ENCODE measurements around the gene MAP3K2. TPM values are rescaled to one million over a fixed set of nuclear protein-coding genes. Genes with fewer than 3 reads are reported as not detected.

MAP3K2 gene
- 10 to 100 TPM; 38.5 to 44.2 (median 40.1) TPM for total RNA-seq (2021; fragmentation: NEBNext Ultra II Directional; extraction: Animal tissue kit (Norgen Biotek cat#: 25700))
- long read RNA-seq, partial matches to known transcripts, result 2 of 16 reads
- long read RNA-seq, other reads (novel, unspliced or antisense), result 14 of 16 reads

- DNase-seq, result peak; percentile 77
- Mint-ChIP-seq H3K36me3 (ENCODE audit: low read depth) (no peaks in the 10 kb centered on the region; the same call in 1 of the 2 replicates), H3K27ac (peak within 1 kb of the TSS; percentile 92), H3K27me3 (ENCODE audit: insufficient read depth) (peaks cover 3% of the 10 kb centered on the region), H3K4me3 (peak within 1 kb of the TSS; percentile 94), H3K9me3 (no peaks in the 10 kb centered on the region), H3K4me1 (ENCODE audit: low read depth) (peaks cover 57% of the 10 kb centered on the region)
- TF ChIP-seq, protein P1, sequence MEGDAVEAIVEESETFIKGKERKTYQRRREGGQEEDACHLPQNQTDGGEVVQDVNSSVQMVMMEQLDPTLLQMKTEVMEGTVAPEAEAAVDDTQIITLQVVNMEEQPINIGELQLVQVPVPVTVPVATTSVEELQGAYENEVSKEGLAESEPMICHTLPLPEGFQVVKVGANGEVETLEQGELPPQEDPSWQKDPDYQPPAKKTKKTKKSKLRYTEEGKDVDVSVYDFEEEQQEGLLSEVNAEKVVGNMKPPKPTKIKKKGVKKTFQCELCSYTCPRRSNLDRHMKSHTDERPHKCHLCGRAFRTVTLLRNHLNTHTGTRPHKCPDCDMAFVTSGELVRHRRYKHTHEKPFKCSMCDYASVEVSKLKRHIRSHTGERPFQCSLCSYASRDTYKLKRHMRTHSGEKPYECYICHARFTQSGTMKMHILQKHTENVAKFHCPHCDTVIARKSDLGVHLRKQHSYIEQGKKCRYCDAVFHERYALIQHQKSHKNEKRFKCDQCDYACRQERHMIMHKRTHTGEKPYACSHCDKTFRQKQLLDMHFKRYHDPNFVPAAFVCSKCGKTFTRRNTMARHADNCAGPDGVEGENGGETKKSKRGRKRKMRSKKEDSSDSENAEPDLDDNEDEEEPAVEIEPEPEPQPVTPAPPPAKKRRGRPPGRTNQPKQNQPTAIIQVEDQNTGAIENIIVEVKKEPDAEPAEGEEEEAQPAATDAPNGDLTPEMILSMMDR (IDR thresholded peaks at IDR 0.05), result no peak
These were observed at the start of gene MAP3K2 for GRCh38 chr2:127387655-127388422. Gene MAP3K2 (minus strand): TSS chr2:127387975. CDS start chr2:127343129, 44,846 bp downstream.

DNA sequence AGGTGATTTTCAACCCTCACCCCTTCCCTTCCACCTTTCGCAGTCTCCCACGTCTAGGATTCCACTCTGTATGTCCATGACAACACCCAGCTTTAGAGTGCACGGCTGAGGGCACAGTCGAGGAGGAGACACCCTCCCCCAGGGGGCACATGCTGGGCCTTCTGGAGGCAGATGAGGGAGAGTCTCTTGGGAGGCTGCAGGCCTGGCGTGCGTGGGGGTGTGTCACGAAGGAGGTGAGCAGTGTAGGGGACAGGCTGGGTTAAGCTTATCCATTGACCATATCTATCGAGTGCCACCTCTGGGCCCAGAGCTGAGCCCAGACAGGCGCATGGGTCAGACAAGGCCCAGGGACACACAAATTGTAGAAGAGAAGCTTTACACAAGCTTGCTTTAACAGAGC lies 49.3 kb upstream of the MAP3K2 start:
- H3K9me3 Mint-ChIP-seq, result peaks cover 10% of the 10 kb centered on the region; the same call in 1 of the 2 replicates
- H3K4me3 Mint-ChIP-seq, result no peak overlapping the region
- no peak overlapping the region for H3K27ac Mint-ChIP-seq
- TF ChIP-seq, protein P1 (IDR thresholded peaks at IDR 0.05), result no peak
- no peaks in the 10 kb centered on the region for H3K4me1 Mint-ChIP-seq (ENCODE audit: low read depth)
- peaks cover 8% of the 10 kb centered on the region for H3K36me3 Mint-ChIP-seq (ENCODE audit: low read depth)
- DNase-seq, result no peak
- peaks cover 2% of the 10 kb centered on the region for H3K27me3 Mint-ChIP-seq (ENCODE audit: insufficient read depth)

- no peaks in the 10 kb centered on the region for H3K4me1 Mint-ChIP-seq (ENCODE audit: low read depth)
- no peak overlapping the region for H3K4me3 Mint-ChIP-seq
- H3K36me3 Mint-ChIP-seq (ENCODE audit: low read depth), result no peaks in the 10 kb centered on the region
These were observed 46.7 kb upstream of the MAP3K2 start for GRCh38 chr2:127434515-127434914.

DNA sequence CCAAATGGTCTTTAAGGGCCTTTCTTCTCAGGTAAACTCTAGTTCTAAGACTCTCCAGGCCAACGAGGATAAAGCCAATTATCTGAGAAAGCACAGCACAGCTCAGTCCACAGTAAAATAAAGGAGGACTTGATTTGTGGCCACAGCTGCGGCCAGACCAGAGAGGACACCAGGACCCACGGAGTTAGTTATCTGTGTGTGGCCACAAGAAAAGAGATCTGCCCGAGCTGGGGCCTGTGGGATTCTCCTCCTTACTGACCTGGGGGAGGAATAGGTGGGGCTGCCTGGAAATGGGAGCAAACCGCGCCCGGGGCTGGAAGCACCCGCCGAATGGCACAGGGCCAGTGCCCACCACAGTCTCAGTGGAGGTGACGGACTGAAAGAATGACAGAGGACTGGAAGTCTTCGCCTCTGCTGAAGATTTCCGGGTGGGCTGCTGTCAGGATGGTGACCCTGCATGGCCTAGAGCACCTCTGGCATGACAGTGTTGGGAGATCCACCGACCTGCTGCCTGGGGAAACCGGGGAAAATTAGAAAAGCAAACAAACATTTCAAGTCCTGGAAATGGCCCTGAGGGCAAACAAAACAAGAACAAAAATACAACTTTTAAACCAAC lies 43.7 kb upstream of the MAP3K2 start:
- no peak overlapping the region for H3K27ac Mint-ChIP-seq
- no peaks in the 10 kb centered on the region for H3K4me1 Mint-ChIP-seq (ENCODE audit: low read depth)
- DNase-seq, result no peak
- no peak overlapping the region for H3K4me3 Mint-ChIP-seq
- TF ChIP-seq, protein P1 (IDR thresholded peaks at IDR 0.05), result no peak
- no peaks in the 10 kb centered on the region for H3K9me3 Mint-ChIP-seq
- H3K36me3 Mint-ChIP-seq (ENCODE audit: low read depth), result no peaks in the 10 kb centered on the region
- no peaks in the 10 kb centered on the region; the same call in none of the 2 replicates for H3K27me3 Mint-ChIP-seq (ENCODE audit: insufficient read depth)

More at GRCh38 chr2:127434515-127434914, 46.7 kb upstream of the MAP3K2 start:
- no peak for DNase-seq
- Mint-ChIP-seq H3K27ac (no peak overlapping the region), H3K9me3 (no peaks in the 10 kb centered on the region), H3K27me3 (ENCODE audit: insufficient read depth) (peaks cover 2% of the 10 kb centered on the region)
- TF ChIP-seq, protein P1 (IDR thresholded peaks at IDR 0.05), result no peak

DNA sequence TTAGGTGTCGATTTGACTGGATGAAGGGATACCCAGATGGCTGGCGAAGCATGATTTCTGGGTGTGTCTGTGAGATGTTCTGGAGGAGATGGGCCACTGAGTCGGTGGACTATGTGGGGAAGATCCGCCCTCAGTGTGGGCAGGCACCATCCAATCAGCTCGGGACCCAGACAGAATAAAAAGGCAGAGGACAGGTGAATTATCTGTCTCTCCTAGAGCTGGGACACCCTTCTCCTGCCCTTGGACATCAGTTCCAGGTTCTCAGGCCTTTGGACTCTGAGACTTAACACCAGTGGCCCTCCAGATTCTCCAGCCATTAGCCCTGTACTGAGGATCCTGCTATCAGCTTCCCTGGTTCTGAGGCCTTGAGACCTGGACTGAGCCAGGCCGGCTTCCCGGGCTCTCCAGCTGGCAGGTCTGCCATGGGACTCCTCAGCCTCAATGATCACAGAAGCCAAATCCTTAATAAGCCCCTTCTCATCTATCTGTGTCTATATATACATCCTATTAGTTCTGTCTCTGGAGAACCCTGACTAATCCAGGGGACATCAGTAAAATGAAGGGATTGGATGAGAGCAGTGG lies 42.2 kb upstream of the MAP3K2 start:
- Mint-ChIP-seq H3K4me1 (ENCODE audit: low read depth) (no peaks in the 10 kb centered on the region), H3K4me3 (no peak overlapping the region), H3K9me3 (no peaks in the 10 kb centered on the region), H3K27ac (no peak overlapping the region), H3K27me3 (ENCODE audit: insufficient read depth) (peaks cover 3% of the 10 kb centered on the region), H3K36me3 (ENCODE audit: low read depth) (no peaks in the 10 kb centered on the region)
- TF ChIP-seq, protein P1 (IDR thresholded peaks at IDR 0.05), result no peak
- no peak for DNase-seq
